ENCODE results near the gene ELAVL1.

GRCh38 chr19:7977723-7978040 is 27.8 kb downstream of the ELAVL1 start:
- TF ChIP-seq POLR2AphosphoS5 (IDR thresholded peaks at IDR 0.05; ENCODE audit: low read depth, low read length), result no peak
- TF ChIP-seq POLR2A (IDR thresholded peaks at IDR 0.05; ENCODE audit: low read depth, low read length), result no peak
- TF ChIP-seq TAF1 (IDR thresholded peaks at IDR 0.05; ENCODE audit: low read depth, low read length), result no peak
- no peak for TF ChIP-seq POU2F2 (IDR thresholded peaks at IDR 0.05; ENCODE audit: low read depth, low read length)
- no peak for TF ChIP-seq PAX5 (IDR thresholded peaks at IDR 0.05; ENCODE audit: insufficient read depth, low read length, severe bottlenecking)

All from GM12891 (cell line).